ENCODE results near the gene RBBP7.

Gene RBBP7

GRCh38 chrX:16870095-16870861 is at the start of gene RBBP7:
TSS of gene RBBP7 (minus strand) at chrX:16870362. CDS start at chrX:16870053, 309 bp downstream.
- peak; percentile 81 to 89 (median 85) for DNase-seq (ENCODE audit: low read depth in 2 of 3, low spot score in 1 of 3)

GRCh38 chrX:16918979-16919378 is 48.8 kb upstream of the RBBP7 start:
- no peak for DNase-seq (ENCODE audit: low read depth in 2 of 3, low spot score in 1 of 3)

- DNase-seq (ENCODE audit: low read depth in 2 of 3, low spot score in 1 of 3) = no peak
These were observed 47.0 kb upstream of the RBBP7 start for GRCh38 chrX:16917120-16917519.

GRCh38 chrX:16916561-16916960 is 46.4 kb upstream of the RBBP7 start:
- DNase-seq (ENCODE audit: low read depth in 2 of 3, low spot score in 1 of 3) = no peak

- DNase-seq (ENCODE audit: low read depth in 2 of 3, low spot score in 1 of 3) = no peak
These were observed 43.9 kb upstream of the RBBP7 start for GRCh38 chrX:16914058-16914457.

GRCh38 chrX:16910376-16910775 is 40.2 kb upstream of the RBBP7 start:
- no peak for DNase-seq (ENCODE audit: low read depth in 2 of 3, low spot score in 1 of 3)

- DNase-seq (ENCODE audit: low read depth in 2 of 3, low spot score in 1 of 3) = no peak
These were observed 33.3 kb upstream of the RBBP7 start for GRCh38 chrX:16903274-16904022.

GRCh38 chrX:16897445-16897844 is 27.3 kb upstream of the RBBP7 start:
- DNase-seq (ENCODE audit: low read depth in 2 of 3, low spot score in 1 of 3) = no peak

- peak; percentile 34 to 60 (median 39) for DNase-seq (ENCODE audit: low read depth in 2 of 3, low spot score in 1 of 3)
These were observed 22.6 kb upstream of the RBBP7 start for GRCh38 chrX:16892504-16893362.

GRCh38 chrX:16885628-16886027 is 15.5 kb upstream of the RBBP7 start:
- DNase-seq (ENCODE audit: low read depth in 2 of 3, low spot score in 1 of 3) = no peak

GRCh38 chrX:16883487-16883804 is 13.3 kb upstream of the RBBP7 start:
- DNase-seq (ENCODE audit: low read depth in 2 of 3, low spot score in 1 of 3) = no peak

- DNase-seq (ENCODE audit: low read depth in 2 of 3, low spot score in 1 of 3) = peak; percentile 25 to 67 (median 50)
These were observed 12.7 kb upstream of the RBBP7 start for GRCh38 chrX:16882702-16883486.

GRCh38 chrX:16882169-16882568 is 12.0 kb upstream of the RBBP7 start:
- no peak for DNase-seq (ENCODE audit: low read depth in 2 of 3, low spot score in 1 of 3)

- DNase-seq (ENCODE audit: low read depth in 2 of 3, low spot score in 1 of 3) = no peak
These were observed 6.5 kb upstream of the RBBP7 start for GRCh38 chrX:16876696-16877095.

GRCh38 chrX:16874458-16875095 is 4.4 kb upstream of the RBBP7 start:
- DNase-seq (ENCODE audit: low read depth in 2 of 3, low spot score in 1 of 3) = no peak

GRCh38 chrX:16873106-16873505 is 2.9 kb upstream of the RBBP7 start:
- no peak for DNase-seq (ENCODE audit: low read depth in 2 of 3, low spot score in 1 of 3)

- no peak for DNase-seq (ENCODE audit: low read depth in 2 of 3, low spot score in 1 of 3)
These were observed 977 bp upstream of the RBBP7 start for GRCh38 chrX:16870862-16871815.

GRCh38 chrX:16869393-16870094 is 618 bp downstream of the RBBP7 start:
- peak in 1 of 3 donors; percentile 40 for DNase-seq (ENCODE audit: low read depth in 2 of 3, low spot score in 1 of 3)

GRCh38 chrX:16868920-16869319 is 1.2 kb downstream of the RBBP7 start:
- no peak for DNase-seq (ENCODE audit: low read depth in 2 of 3, low spot score in 1 of 3)
